Astrocyte of the cerebellum (primary cell): ENCODE measurements around the gene VPS54.
"Not testable (repeated sequence)": the region's sequence is repeated elsewhere in the genome, so short reads cannot be mapped to it uniquely, and the experiment has no call there.

ENCODE experiments used
- DNase-seq: peaks from one replicate; pipeline ENCODE4 v3.0.0-alpha.2; 2011; ENCODE audit warnings: low read depth
- H3K4me3 ChIP-seq: 2 replicates; pipeline ENCODE4 v1.5.1; 2011; ENCODE audit warnings: mild to moderate bottlenecking, low read depth, low read length, moderate library complexity
- in situ Hi-C: cut with HindIII; loops from 2 replicates; pipeline ENCODE4 v1.10.0; 2017; ENCODE audit warnings: low sequenced_read_pairs
- TF ChIP-seq, protein P1 (sequence below): IDR thresholded peaks from 2 replicates; pipeline ENCODE4 v1.5.1; 2012; ENCODE audit warnings: low read length, low read depth, moderate library complexity, mild to moderate bottlenecking; ENCODE audit errors: missing control alignments

VPS54 gene

DNA sequence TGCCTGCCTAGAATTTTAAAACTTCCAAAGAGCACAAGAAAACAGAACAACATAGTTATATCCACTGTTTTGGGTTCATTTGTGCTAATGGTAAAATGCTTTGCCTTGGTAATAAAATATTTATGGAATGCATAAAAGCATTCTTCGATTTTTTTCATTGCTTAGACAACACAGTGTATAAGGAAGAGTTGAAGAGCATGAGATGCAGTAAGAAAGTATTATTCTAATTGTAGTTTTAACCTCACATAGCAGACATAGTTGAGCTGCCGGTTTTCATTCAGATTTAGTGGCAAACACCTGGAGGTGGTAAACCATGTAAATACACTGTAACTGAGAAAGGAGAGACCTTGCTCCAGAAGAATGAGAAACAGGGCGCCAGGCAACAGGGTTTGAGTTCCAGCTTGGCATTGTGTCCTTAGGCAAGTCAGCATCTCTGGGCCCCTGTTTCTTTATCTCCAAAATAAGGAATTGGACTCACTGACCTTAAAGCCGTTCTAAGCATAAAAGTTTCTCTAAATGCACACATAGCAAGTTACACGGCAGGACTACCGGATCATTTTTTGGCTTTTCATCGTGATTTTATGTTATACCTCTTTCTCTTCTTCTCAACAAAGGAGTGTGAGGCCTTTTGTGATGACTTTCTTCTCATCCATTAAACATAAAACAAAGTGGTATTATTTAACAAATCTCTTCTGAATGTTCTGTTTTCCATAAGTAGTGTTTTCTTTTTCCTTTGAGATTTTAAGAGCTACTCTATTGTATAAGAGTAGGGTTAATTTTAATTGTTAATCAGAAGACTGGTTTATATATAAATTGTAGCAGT lies 169.6 kb downstream of the VPS54 start:
- H3K4me3 ChIP-seq, result no peak overlapping the region
- TF ChIP-seq, protein P1, sequence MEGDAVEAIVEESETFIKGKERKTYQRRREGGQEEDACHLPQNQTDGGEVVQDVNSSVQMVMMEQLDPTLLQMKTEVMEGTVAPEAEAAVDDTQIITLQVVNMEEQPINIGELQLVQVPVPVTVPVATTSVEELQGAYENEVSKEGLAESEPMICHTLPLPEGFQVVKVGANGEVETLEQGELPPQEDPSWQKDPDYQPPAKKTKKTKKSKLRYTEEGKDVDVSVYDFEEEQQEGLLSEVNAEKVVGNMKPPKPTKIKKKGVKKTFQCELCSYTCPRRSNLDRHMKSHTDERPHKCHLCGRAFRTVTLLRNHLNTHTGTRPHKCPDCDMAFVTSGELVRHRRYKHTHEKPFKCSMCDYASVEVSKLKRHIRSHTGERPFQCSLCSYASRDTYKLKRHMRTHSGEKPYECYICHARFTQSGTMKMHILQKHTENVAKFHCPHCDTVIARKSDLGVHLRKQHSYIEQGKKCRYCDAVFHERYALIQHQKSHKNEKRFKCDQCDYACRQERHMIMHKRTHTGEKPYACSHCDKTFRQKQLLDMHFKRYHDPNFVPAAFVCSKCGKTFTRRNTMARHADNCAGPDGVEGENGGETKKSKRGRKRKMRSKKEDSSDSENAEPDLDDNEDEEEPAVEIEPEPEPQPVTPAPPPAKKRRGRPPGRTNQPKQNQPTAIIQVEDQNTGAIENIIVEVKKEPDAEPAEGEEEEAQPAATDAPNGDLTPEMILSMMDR, result no peak
- in situ Hi-C loops, result loop anchor here (25.0 kb wide), 1 partner anchor 162 kb away; no protein-coding TSS in a partner anchor
- peak; percentile 61 for DNase-seq

DNA sequence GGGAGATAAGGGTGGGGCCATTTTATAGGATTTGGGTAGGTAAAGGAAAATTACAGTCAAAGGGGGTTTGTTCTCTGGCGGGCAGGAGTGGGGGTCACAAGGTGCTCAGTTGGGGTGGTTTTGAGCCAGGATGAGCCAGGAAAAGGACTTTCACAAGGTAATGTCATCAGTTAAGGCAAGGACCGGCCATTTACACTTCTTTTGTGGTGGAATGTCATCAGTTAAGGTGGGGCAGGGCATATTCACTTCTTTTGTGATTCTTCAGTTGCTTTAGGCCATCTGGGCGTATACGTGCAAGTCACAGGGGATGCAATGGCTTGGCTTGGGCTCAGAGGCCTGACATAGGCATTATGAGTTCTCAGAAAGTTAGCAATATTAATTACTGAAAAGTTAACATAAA lies 171.7 kb downstream of the VPS54 start:
- H3K4me3 ChIP-seq, DNase-seq, in situ Hi-C loops: not testable (repeated sequence)

DNA sequence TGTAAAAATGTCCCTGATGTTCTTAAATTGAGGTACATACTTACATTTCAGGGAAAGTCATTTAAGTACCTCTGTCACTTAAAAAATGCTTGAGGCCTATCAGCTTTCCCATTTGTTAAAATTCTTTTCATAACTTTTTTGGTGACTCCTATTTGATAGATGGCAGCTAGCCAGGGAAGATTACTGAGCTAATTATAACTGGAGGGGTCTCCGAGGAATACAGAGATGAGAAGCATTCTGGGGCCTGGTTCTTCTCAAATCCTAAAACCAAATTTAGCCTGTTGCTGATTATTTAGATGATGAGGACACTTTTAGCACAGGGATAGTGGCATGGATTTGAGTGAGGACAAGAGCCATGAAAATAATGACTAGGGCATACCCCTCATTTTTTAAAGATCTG lies 172.7 kb downstream of the VPS54 start:
- TF ChIP-seq, protein P1, result no peak
- no peak for DNase-seq
- in situ Hi-C loops, result no loop called here
- H3K4me3 ChIP-seq, result no peak overlapping the region

DNA sequence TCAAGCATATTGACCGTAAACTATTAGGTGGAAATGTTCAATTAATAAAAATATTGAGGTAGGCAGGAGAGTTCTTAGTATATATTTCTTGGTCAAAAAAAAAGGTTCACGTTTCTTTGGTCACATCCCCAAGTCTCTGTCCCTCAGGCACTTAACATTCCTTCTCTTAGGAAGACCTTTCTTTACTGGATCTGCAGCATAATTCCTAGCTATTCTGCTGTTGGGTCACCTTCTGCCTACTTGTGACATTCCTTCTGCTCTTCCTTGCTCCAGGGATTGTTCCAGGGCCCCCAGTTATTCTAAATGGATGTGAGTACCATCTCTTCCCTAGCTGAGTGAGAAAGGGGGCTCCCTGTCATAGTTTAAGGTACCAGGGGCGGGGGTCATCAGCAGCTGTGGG lies 173.4 kb downstream of the VPS54 start:
- in situ Hi-C loops, result no loop called here
- H3K4me3 ChIP-seq, result no peak overlapping the region
- TF ChIP-seq, protein P1, result no peak
- no peak for DNase-seq

DNA sequence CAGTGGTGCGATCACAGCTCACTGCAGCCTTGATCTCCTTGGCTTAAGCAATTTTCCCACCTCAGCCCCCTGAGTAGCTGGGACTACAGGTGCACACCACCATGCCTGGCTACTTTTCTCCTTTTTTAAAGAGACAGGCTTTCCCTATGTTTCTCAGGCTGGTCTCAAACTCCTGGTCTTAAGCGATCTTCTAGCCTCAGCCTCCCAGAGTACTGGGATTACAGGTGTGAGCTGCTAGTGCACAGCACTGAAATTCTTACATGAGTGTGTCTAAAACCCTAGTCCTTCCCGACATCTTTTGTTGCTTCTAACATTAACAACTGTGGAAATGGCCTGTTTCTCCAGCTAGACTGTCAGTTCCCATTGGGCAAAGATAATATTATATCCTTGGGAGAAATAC lies 174.6 kb downstream of the VPS54 start:
- in situ Hi-C loops, result no loop called here
- no peak for DNase-seq
- TF ChIP-seq, protein P1, result no peak
- H3K4me3 ChIP-seq, result peak overlapping the region; percentile 2

DNA sequence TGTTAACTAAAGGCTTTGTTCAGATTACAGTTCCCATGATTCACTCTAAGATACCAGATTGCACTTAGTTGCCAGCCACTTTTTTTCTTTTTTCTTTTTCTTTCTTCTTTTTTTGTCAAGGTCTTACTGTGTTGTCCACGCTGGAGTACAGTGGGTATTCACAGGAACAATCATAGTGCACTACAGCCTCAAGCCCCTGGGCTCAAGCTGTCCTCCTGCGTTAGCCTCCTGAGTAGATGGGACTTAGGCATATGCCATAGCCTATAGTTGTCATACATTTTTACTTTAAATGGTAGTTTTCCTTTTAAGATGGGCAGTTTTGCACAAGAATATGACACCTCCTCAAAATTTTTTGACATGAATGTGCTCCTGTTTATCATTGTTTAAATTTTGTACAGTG lies 175.4 kb downstream of the VPS54 start:
- in situ Hi-C loops, result no loop called here
- no peak for DNase-seq
- peak overlapping the region; percentile 82 for H3K4me3 ChIP-seq
- TF ChIP-seq, protein P1, result no peak

DNA sequence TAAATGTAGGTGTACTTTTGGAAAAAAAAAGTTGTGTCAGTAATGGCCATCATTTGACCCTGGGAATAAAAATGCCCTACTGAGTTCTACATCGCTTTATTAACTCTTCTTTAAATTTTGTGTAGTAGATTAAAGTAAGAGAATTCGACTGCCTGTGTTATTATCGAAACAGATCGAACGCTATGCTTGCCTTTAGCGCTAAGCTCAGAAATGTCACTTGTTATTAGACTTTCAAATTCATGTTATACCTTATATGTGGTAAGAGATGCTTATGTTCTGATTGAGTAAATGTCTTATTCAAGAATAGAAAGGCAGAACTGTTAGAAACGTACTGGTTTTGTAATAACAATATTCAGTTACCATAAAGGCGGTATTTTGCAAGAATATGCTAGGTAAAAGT lies 176.1 kb downstream of the VPS54 start:
- H3K4me3 ChIP-seq, result peak overlapping the region; percentile 82
- DNase-seq, result no peak
- in situ Hi-C loops, result no loop called here
- TF ChIP-seq, protein P1, result no peak
